GF-D8 (cell line): ENCODE data around the gene NANOGP8.
"Not testable (repeated sequence)": the region's sequence is repeated elsewhere in the genome, so short reads cannot be mapped to it uniquely, and the experiment has no call there.

ENCODE experiments used
- DNase-seq: peaks from one replicate; lab custom pipeline; 2025; lab: John Stamatoyannopoulos, UW

Gene NANOGP8

DNA sequence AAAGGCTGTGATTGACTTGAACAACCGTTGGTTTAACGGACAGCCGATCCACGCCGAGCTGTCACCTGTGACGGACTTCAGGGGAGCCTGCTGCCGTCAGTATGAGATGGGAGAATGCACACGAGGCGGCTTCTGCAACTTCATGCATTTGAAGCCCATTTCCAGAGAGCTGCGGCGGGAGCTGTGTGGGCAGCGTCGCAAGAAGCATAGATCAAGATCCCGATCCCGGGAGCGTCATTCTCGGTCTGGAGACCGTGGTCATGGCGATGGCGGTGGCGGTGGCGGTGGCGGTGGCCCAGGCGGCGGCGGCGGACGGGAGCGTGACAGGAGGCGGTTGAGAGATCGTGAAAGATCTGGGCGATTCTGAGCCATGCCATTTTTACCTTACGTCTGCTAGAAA, 7.8 kb upstream of the NANOGP8 start:
- DNase-seq = no peak

DNA sequence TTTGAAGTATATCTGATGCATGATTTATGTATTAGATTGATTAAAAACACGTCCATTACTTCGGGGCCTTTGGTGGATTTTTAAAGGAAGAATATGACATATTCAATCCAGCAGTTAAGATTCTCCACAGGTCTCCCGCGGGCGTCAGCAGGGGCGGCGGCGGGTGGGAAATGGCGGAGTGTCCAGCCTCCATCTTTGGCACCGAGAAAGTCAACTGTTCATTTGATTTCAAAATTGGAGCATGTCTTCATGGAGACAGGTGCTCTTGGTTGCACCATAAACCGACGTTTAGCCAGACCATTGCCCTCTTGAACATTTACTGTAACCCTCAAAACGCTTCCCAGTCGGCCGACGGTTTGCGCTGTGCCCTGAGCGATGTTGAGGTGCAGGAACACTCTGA, 7.2 kb upstream of the NANOGP8 start:
- no peak for DNase-seq

DNA sequence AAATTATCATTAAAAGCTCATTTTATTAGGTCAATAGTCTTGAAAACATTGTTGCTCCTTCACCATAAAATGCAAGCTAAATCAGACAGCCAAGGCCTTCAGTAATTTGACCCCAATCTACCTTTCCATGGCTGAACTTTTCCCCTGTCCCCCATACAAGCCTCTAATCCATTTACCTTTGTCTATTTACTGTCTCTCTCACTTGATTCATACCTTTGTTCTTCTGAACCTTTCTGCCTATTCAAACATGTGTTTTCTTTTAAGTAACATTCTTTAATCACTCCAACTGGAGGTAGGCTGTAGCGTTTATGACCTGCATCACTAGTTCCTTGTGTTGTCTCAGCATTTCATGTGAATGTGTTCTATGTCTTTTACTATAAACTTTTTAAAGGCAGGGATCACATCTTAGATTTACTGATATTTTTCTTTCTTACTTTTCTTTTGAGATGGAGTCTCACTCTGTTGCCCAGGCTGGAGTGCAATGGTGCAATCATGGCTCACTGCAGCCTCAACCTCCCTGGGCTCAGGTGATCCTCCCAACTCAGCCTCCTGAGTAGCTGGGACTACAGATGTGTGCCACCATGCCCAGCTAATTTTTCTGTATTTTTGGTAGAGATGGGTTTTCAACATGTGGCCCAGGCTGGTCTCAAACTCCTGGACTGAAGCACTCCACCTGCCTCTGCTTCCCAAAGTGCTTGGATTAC, 5.2 kb upstream of the NANOGP8 start:
- no peak for DNase-seq

DNA sequence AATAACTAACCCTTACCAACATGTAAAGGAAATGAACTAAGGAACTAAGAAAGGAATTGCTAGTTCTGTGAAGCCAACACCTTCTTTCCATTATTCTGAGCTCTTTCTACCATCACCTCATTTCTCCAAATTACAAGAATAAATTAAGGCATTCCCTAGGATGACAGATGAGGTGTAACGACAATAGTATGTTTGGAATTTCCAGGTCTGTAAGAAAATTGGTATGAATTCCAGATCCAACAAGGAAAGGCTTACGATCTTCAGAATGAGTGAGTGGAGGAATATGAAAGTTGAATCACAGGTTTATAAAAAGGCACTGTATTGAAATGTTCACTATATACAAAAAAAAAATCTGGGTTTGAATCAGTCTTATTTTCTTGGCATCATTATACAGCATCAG, 4.5 kb upstream of the NANOGP8 start:
- no peak for DNase-seq

DNA sequence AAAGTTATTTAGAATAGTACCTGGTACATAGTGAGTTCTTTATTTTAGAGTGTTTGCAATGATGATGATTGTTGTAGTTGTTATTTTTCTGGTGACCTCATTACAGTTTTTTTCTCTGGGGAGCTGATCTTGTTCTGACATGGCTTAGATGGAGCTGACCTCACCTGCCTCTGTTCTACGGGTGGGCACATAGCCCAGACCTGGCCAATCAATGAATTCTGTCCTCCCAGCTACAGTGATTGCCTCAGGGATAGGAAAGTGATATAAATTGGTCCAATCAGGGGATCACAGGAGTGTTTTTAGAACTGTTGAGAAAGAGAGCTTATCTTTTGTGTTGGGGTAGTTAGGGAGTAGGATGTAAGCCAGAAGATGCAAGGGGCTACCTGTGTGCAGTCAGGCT, 3.2 kb upstream of the NANOGP8 start:
- no peak for DNase-seq

DNA sequence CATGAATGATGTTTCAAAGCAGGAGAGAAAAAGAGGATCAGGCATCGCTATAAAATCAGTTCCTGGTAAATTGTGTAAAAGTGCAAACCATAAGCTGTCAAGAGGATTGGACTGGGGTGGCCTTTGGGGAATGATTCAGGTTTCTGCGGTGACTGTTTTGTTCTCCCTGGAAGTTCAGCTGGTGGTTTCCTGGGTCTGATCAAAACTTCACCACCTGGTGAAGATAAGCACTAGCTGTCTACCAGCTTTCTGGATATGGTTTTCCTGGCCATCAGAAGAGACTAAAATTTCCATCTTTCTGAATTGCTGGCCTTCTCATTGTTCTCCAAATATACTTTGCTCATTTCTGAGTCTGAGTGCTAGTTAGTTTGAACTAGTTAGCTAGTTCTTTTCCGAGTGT, 2.7 kb upstream of the NANOGP8 start:
- DNase-seq = no peak

DNA sequence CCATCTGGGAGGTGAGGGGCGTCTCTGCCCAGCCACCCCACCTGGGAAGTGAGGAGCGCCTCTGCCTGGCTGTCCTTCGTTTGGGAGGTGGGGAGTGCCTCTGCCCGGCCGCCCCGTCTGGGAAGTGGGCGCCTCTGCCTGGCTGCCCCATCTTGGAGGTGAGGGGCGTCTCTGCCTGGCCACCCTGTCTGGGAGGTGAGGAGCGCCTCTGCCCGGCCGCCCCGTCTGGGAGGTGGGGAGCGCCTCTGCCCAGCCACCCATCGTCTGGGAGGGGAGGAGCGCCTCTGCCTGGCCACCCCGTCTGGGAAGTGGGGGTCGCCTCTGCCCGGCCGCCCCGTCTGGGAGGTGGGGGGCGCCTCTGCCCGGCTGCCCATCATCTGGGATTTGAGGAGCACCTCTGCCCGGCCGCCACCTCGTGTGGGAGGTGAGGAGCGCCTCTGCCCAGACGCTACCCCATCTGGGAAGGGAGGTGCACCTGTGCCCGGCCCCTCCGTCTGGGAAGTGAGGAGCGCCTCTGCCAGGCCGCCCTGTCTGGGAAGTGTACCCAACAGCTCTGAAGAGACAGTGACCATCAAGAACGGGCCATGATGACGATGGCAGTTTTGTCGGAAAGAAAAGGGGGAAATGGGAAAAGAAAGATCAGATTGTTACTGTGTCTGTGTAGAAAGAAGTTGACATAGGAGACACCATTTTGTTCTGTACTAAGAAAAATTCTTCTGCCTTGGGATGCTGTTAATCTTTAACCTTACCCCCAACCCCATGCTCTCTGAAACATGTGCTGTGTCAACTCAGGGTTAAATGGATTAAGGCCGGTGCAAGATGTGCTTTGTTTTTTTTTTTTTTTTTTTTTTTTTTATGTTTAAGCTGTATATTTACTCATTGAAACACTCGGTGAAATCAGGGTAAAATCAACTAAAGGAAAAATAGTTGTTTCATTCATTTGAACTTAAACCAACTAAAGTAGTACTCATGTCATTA, 2.4 kb downstream of the NANOGP8 start:
- DNase-seq = not testable (repeated sequence)

DNA sequence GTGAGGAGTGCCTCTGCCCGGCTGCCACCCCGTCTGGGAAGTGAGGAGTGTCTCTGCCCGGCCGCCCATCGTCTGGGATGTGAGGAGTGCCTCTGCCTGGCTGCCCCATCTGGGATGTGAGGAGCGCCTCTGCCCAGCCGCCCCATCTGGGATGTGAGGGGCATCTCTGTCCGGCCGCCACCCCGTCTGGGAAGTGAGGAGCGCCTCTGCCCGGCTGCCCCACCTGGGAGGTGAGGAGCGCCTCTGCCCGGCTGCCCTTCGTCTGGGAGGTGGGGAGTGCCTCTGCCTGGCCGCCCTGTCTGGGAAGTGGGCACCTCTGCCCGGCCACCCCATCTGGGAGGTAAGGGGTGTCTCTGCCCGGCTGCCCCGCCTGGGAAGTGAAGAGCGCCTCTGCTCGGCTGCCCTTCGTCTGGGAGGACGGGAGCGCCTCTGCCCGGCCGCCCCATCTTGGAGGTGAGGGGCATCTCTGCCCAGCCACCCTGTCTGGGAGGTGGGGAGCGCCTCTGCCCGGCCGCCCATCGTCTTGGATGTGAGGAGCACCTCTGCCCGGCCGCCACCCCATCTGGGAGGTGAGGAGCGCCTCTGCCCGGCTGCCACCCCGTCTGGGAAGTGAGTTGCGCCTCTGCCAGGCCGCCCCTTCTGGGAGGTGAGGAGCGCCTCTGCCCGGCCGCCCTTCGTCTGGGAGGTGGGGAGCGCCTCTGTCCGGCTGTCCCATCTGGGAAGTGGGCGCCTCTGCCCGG, 3.3 kb downstream of the NANOGP8 start:
- DNase-seq = not testable (repeated sequence)

DNA sequence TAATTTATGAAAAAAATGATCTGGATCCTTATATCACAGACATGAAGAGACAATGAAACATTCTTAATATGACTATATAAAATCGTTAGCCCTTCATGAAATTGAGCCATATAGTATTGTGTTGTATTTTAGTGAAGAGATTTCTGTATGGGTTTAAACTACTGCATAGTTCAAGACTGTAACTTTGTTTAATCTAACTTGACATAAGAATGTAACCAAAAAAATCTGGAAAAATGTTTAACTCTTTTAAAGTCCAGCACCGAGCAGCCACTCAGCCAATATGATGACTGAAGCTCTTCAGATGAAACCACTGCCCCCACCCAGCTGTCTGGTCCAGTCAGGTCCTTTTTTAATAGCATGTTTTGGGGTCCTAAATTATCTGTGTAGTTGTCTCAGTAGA, 4.9 kb downstream of the NANOGP8 start:
- no peak for DNase-seq

DNA sequence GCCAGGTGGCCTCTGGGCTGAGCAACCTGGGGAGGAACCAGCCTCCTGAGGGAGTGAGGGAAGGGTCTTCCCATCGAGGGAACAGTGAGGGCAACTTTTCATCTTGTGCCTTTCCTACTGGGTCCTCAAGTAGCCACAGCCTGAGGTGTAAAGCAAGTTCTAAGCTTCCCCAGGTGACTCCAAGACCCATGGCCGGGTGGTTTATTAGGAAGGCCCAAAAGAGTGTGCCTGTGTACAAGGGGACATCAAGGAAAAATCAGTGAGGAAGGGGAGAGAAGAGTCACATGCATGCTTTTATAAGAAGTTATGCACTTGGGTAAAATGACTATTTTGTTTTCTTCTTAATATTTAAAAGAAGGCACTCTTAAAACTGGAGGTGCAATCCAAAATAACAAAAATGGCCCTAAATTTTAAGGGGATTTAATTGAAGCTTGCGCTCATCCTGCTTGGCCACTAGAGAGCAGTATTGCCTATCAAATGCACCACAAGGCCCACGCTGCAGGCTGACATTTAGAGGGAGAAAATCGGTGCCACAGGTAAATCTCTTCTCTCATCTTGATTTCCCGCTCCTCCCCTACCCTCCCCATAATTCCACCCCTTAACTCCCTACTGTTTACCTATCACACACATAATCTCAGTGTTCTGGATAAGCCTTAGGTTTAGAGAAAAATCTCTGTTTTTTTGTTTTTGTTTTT, 6.7 kb downstream of the NANOGP8 start:
- no peak for DNase-seq

DNA sequence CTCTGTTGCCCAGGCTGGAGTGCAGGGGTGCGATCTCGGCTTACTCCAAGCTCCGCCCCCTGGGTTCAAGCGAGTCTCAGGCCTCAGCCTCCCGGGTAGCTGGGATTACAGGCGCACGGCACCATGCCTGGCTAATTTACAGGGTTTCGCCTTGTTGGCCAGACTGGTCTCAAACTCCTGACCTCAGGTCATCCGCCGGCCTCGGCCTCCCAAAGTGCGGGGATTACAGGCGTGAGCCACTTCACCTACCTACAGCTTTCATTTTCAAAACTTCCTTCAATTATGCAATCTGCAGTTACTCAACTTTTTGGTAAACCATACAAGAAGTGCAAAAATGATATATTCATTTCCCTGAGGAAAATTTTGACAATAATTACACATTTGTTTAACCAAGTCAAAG, 14.0 kb downstream of the NANOGP8 start:
- no peak for DNase-seq

DNA sequence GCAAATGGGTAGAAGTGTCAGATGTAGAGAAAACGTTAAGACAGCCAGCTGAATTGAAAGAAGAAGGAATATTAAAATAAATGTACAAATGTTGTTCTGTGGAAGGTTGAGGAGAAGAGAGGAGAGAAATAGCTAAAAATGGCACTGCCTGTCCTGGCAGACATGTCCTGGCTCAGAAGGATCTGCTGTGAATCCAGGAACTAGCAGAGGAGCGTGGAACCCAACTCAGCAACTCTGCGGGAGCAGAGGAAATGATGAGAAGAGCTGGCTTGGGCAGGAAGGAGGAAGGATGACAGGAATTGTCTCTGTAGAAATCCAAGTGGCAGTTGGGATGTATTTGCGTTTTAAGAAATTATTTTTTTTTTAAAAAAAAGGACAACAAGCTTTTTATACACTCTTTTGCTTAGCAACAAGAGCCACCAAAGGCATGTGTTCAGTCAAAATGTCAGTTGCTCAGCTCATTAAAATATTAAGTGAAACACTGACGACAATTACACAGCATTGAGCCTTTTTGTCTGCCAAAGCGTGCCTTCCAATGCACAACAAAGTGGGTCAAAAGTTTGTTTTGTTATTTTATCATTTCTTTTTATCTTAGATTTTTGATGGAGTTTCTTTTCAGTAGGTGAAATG, 16.1 kb downstream of the NANOGP8 start:
- no peak for DNase-seq

DNA sequence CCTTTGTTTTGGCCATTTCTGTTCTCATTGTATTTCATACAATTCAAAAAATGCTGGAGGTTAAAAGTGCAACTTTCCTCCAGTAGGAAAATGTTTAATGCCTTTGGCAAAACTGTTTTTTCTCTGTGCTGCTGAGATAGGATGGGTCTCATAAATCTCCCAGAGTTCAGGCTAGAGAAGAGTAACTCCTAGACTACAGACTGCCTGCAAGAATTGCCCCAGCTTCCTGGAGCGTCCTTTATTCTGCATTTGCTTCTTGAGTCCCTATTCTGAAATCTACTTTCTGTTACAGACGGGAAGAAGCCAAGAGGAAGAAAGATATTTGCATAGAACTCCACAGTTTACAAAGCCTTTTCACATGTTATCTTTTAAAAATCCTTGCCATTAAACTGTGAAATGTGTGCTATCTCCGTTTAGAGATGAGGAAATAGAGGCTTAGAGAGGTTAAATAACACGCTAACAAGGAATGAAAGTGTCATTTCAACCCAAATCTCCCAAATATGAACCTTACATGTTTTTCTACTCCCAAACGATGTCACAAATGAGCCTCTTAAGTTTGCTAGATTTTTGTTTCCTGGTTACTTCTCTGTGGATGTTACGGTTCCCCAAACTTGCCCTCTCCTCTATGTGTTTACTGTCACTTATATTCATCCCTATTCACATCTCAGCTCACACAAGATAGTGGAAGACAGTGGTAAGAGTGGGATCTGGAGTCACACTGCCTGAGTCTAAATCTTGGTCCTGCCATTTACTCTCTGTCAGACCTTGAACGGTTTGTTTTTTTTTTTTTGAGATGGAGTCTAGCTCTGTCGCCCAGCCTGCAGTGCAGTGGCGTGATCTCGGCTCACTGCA, 17.4 kb downstream of the NANOGP8 start:
- DNase-seq = no peak

DNA sequence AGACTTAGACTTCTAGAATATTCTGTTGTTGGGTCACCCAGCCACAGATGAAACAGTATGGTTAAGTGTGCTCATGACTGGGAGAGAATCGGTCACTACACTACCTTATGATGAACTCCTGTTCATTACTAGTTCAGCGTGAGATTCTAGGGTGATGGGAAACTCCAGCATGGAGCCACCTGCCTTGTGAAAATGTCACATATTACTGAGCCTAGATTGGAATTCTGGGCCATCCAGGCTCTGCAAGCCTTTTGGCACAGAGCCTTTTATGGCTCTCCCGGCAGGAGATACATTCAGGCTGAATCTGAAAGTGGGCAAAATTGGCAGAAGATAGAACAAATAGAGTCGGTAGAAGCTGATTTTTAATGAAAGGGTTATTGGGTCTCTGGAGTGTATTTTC, 19.0 kb downstream of the NANOGP8 start:
- DNase-seq = no peak

DNA sequence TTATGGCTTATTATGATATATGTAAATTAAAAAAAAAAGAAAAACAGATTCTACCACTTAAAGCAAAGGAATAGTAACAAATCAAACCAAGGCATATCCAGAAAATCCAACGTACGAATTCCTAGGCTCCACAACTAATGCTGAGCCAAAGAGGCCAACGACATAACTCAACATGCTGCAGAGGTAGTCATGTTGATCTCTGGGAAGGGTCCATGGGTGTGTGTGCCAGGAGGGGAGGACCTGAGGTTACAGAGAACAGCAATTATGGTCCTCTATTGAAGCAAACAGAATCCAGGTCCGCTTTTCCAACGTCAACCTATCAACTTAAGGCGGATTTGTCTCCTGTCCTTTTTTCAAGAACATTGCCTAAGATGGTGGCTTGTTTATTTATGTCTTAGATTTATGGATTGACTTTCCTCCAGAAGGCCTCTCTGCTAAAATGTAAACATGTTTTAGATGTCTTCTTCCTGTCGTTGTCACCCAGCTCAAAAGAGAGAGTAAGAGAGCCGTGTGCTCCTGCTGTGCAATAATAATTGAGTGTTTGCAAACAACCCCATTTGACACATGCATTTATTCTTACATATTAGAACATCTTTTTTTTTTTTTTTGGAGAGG, 20.4 kb downstream of the NANOGP8 start:
- DNase-seq = no peak

DNA sequence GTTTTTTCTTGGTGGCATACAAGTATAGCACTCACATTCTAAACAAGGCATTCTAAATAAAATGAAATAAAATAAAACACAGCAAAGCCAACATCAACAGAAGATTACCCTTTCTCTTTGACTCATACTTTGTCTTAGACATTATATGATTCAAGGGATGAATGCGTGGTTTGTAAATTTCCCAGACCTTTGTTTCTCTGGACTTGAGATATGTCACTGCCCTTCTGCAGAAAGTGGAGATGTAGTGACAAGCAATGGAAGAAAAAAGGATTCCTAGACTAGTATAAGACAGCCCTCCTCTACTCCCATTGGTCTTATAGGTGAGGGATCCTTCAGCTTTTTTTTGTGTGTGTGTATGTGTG, 22.4 kb downstream of the NANOGP8 start:
- DNase-seq = no peak

DNA sequence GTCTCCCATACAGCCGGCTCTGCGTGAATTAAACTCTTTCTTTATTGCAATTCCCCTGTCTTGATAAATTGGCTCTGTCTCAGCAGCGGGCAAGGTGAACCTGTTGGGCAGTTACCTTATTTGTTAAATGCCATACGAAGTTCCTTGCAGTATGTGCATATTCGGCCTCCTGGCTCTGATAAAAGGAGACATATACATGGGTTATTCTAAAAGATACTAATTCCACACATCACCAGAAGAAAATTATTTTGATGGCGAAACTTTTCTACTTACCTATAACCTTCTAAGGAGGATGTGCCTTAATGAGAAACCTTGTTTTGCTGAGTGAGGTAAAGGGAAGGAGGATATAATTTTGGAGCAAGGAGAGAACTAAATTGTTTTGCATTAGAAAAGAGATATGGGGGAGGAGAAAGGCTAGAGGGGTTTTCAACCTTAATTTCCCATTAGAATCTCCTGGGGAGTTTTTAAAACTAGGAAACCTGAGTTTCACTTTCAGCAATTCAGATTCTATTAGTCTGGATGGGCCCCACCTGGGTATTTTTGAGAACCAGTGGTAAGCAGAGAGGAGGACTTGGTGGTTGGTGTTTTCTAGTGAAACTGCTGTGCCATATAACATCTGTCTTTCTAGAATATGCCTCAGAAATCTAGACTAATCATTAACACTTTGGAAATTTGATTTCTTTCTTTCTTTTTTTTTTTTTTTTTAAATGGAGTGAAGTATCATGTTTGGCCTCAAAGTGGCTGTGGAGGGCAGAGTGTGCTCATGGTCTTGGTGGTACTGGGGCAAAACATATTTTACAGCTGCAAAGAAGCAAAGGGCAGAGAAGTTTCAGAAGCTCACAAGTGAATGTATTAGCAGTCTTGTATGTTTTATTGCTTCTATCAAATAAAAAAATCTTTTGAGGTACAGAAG, 23.0 kb downstream of the NANOGP8 start:
- DNase-seq = no peak

DNA sequence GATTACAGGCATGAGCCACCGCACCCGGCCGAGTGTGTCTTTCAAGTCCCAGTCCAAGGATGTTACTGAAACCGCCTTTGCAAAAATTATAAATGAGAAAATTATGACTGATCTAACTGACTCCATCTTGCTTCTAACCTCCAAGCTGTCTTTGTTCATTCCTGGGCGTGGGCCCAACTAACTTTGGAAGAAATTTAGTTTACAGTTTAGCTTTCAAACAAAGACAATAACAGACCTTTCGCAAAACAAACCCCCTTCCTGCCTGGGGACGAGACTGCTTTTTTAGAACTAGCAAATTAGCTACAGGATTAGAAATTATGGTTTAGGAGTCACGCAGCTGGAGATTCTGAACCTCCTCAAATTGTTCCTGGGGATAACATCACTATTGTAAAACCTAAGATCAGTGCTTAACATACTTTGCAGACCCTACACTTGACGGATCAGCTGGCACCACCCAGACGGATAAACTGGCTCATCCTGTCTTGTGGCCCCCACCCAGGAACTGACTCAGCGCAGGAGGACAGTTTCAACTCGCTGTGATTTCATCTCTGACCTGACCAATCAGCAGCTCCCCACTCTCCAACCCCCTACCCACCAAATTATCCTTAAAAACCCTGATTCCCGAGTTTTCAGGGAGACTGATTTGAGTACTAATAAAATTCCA, 23.8 kb downstream of the NANOGP8 start:
- no peak for DNase-seq

DNA sequence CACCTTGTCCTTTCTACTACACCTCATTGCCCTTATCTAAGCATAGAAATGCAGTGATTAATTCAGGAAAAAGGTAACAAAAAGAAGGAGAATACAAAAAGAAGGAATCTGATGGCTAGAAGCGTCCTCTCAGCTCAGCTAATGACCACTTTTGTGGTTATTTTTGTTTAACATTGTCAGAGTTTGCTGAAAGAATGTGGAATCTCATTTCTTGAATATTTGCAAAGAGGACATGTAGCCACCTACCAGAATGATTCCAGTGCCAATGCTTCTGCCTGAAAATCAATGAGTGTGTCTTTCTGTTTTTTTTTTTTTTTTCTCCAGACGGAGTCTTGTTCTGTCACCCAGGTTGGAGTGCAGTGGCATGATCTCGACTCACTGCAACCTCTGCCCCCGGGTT, 24.5 kb downstream of the NANOGP8 start:
- no peak for DNase-seq
